ENCODE measurements around the gene GDF11.

The GDF11 gene

GRCh38 chr12:55717011-55718007 is 25.6 kb upstream of the GDF11 start:
- TF ChIP-seq KLF1 (tag by site-specific recombination; IDR thresholded peaks at IDR 0.05), result 0 out of 2 replicates have a peak, but pooled peaks have one; percentile 6
- TF ChIP-seq ZNF510 (tag by site-specific recombination; IDR thresholded peaks at IDR 0.05; ENCODE audit: insufficient replicate concordance), result no peak
- 0 out of 2 replicates have a peak, but pooled peaks have one; percentile 31 for TF ChIP-seq HIC1 (tag by site-specific recombination; IDR thresholded peaks at IDR 0.05)
- peak; percentile 48; the same call in 1 of the 2 replicates for TF ChIP-seq ZNF394 (tag by site-specific recombination; IDR thresholded peaks at IDR 0.05; ENCODE audit: borderline replicate concordance)
- TF ChIP-seq ZNF239 (tag by site-specific recombination; IDR thresholded peaks at IDR 0.05), result no peak
- no peak for TF ChIP-seq ZNF423 (tag by site-specific recombination; IDR thresholded peaks at IDR 0.05)
- no peak for TF ChIP-seq ZBTB7A (tag by site-specific recombination; IDR thresholded peaks at IDR 0.05; ENCODE audit: low read depth)
- TF ChIP-seq ZNF600 (tag by site-specific recombination; IDR thresholded peaks at IDR 0.05), result no peak
- peak; percentile 20; the same call in 1 of the 2 replicates for TF ChIP-seq ZBTB17 (tag by site-specific recombination; IDR thresholded peaks at IDR 0.05)
- TF ChIP-seq ZNF221 (tag by site-specific recombination; IDR thresholded peaks at IDR 0.05; ENCODE audit: borderline replicate concordance), result no peak
- TF ChIP-seq ZNF266 (tag by site-specific recombination; IDR thresholded peaks at IDR 0.05; ENCODE audit: low read depth), result no peak
- peak; percentile 61; the same call in 1 of the 2 replicates for TF ChIP-seq ZNF341 (tag by site-specific recombination; IDR thresholded peaks at IDR 0.05; ENCODE audit: low read depth)
- ChIA-PET POLR2A (interaction anchor here (1.0 to 2.7 kb wide), 4 partner anchors 9 to 12 kb away, joined by 3 to 17 read pairs (median 6); partner anchors contain the start of genes CD63 and ITGA7), CTCF (interaction anchor here (0.6 to 3.0 kb wide), 7 partner anchors 10 to 72 kb away, joined by 3 to 21 read pairs (median 3); no protein-coding TSS in a partner anchor)

GRCh38 chr12:55718015-55718414 is 24.9 kb upstream of the GDF11 start:
- POLR2A ChIA-PET, result interaction anchor here (1.0 to 2.7 kb wide), 3 partner anchors 10 to 12 kb away, joined by 3 to 17 read pairs (median 6); partner anchors contain the start of genes CD63 and ITGA7
- H3K27ac ChIP-seq (ENCODE audit: extremely low read depth, low read depth, low read length), result no peak overlapping the region
- no peak overlapping the region for H3K4me3 ChIP-seq (ENCODE audit: low read depth, low read length)
- H3K36me3 ChIP-seq (ENCODE audit: control insufficient read depth in 2 of 2, insufficient read depth in 1 of 2, low read length in 2 of 2), result peaks cover 0 to 24% of the 10 kb centered on the region in 2 experiments; a peak in 1 of 3 replicates
- H3K4me1 ChIP-seq (ENCODE audit: control insufficient read depth, insufficient read depth, low read length), result peaks cover 13% of the 10 kb centered on the region; the same call in 1 of the 2 replicates
- no peaks in the 10 kb centered on the region for H3K9me3 ChIP-seq (ENCODE audit: control insufficient read depth, insufficient read depth, low read depth, low read length)
- CTCF ChIA-PET, result interaction anchor here (0.8 to 3.0 kb wide), 3 partner anchors 13 to 20 kb away, joined by 3 to 21 read pairs (median 5); no protein-coding TSS in a partner anchor
- TF ChIP-seq ZBTB44 (tag by site-specific recombination; IDR thresholded peaks at IDR 0.05) (no peak), ZNF148 (tag by site-specific recombination; IDR thresholded peaks at IDR 0.05; ENCODE audit: borderline replicate concordance) (no peak), ZNF398 (tag by site-specific recombination; IDR thresholded peaks at IDR 0.05) (peak; percentile 37), ZNF157 (tag by site-specific recombination; IDR thresholded peaks at IDR 0.05) (no peak), MZF1 (tag by site-specific recombination; IDR thresholded peaks at IDR 0.05; ENCODE audit: borderline replicate concordance) (no peak), ZBTB1 (tag by site-specific recombination; IDR thresholded peaks at IDR 0.05) (no peak), YY2 (tag by site-specific recombination; IDR thresholded peaks at IDR 0.05) (no peak), ZFHX2 (tag by site-specific recombination; conservative IDR thresholded peaks at IDR 0.05) (peak; percentile 98), ZNF202 (tag by site-specific recombination; IDR thresholded peaks at IDR 0.05; ENCODE audit: borderline replicate concordance) (no peak), ZNF341 (tag by site-specific recombination; IDR thresholded peaks at IDR 0.05; ENCODE audit: low read depth) (peak; percentile 52; the same call in 1 of the 2 replicates), ZNF10 (tag by site-specific recombination; IDR thresholded peaks at IDR 0.05) (no peak), PRDM1 (tag by site-specific recombination; IDR thresholded peaks at IDR 0.05) (no peak), ZFP37 (tag by site-specific recombination; IDR thresholded peaks at IDR 0.05) (no peak)

More at GRCh38 chr12:55717011-55718007, 25.6 kb upstream of the GDF11 start:
- peak overlapping the region; percentile 83 for H3K4me3 ChIP-seq (ENCODE audit: low read depth, low read length)
- peaks cover 0 to 20% of the 10 kb centered on the region in 2 experiments; a peak in 1 of 3 replicates for H3K36me3 ChIP-seq (ENCODE audit: control insufficient read depth in 2 of 2, insufficient read depth in 1 of 2, low read length in 2 of 2)
- H3K27ac ChIP-seq (ENCODE audit: extremely low read depth, low read depth, low read length), result no peak overlapping the region; the same call in 1 of the 2 replicates
- H3K9me3 ChIP-seq (ENCODE audit: control insufficient read depth, insufficient read depth, low read depth, low read length), result no peaks in the 10 kb centered on the region
- H3K4me1 ChIP-seq (ENCODE audit: control insufficient read depth, insufficient read depth, low read length), result peaks cover 13% of the 10 kb centered on the region; the same call in 1 of the 2 replicates
